ENCODE measurements around the gene ITLN1. TPM values are rescaled to one million over a fixed set of nuclear protein-coding genes. Genes with fewer than 3 reads are reported as not detected.

The ITLN1 gene
- total RNA-seq, 4 donors from 2014 or later, result 0.61 TPM; not detected in 3

DNA sequence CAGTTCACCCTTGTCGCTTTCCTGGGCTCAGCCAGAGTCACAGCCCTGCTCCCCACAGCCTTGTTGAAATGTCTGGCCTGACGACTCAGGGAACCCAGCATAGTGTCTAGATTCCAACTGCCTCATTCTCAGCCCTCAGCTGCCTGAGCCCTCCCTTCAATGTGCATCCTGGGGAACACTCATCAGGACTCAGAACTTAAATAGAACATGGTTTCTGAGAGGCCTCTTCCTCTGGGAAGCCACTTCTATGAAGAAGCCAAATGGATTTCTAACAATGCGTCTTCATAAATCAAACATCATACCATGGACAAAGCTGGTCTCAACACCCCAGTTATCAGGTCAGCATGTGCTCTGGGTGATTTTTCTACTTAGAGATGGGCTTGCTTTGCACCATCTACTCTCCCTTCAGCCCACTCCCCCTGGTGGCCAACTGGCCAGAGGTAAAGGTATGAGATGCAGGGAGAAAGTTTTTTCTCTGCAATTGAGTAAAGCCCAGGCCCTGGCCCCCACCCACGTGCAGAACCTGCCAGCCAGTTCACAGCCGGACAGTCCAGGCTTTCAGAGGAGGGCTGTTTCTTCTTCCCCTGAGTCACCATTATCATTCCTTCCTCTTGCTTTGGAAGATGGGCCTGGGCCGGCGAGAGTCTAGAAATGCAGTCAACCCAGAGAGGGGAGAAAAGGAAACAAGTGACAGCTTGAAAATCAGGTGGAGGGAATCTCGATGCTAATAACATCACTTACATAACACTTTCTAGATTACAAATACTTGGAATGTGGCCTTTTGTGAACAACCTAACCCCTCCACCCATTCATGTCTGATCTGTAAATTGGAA lies 54.4 kb downstream of the ITLN1 start:
- no peaks in the 10 kb centered on the region for H3K4me1 ChIP-seq
- H3K4me3 ChIP-seq, result no peak overlapping the region
- no peaks in the 10 kb centered on the region for H3K27me3 ChIP-seq
- H3K9me3 ChIP-seq, result no peaks in the 10 kb centered on the region
- no peaks in the 10 kb centered on the region for H3K36me3 ChIP-seq
- no peak for ATAC-seq
- H3K27ac ChIP-seq, result no peak overlapping the region
- no peak for TF ChIP-seq POLR2A (IDR thresholded peaks at IDR 0.05)
- TF ChIP-seq, protein P1, sequence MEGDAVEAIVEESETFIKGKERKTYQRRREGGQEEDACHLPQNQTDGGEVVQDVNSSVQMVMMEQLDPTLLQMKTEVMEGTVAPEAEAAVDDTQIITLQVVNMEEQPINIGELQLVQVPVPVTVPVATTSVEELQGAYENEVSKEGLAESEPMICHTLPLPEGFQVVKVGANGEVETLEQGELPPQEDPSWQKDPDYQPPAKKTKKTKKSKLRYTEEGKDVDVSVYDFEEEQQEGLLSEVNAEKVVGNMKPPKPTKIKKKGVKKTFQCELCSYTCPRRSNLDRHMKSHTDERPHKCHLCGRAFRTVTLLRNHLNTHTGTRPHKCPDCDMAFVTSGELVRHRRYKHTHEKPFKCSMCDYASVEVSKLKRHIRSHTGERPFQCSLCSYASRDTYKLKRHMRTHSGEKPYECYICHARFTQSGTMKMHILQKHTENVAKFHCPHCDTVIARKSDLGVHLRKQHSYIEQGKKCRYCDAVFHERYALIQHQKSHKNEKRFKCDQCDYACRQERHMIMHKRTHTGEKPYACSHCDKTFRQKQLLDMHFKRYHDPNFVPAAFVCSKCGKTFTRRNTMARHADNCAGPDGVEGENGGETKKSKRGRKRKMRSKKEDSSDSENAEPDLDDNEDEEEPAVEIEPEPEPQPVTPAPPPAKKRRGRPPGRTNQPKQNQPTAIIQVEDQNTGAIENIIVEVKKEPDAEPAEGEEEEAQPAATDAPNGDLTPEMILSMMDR (IDR thresholded peaks at IDR 0.05 in 4 of 5, conservative IDR thresholded peaks at IDR 0.05 in 1 of 5), result peak in 2 of 5 experiments; percentile 13 to 27
- intact Hi-C loops (cut with DNase I; ENCODE audit: low total_unique reads), result loop anchor here (10.0 kb wide), 1 partner anchor 264 kb away; the partner anchor contains the start of gene KLHDC9
- in situ Hi-C loops (cut with MboI; ENCODE audit: low sequenced_read_pairs in 4 of 4), result no loop called here
- no peak for DNase-seq

DNA sequence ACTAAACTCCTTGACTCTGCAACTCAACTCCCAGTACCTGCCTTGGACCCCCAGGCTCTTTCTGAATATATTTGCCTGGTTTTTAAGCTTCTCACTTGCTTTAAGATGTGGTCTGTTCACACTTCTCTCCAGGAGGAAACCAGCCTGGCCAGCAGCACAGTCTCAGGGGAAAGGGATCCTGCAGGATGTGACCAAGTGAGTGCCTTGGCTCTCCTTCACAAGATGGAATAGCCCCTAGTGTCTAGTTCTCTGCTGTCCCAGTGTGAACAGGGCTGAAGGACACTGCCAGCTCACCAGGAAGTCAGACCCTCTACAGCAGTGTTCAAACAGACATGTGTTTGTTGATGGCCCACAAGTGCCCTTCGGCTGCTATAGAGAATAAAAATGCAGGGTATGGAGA lies 55.2 kb downstream of the ITLN1 start:
- H3K9me3 ChIP-seq, result no peaks in the 10 kb centered on the region
- H3K27ac ChIP-seq, result no peak overlapping the region
- no peaks in the 10 kb centered on the region for H3K4me1 ChIP-seq
- no peak for ATAC-seq
- H3K36me3 ChIP-seq, result no peaks in the 10 kb centered on the region
- intact Hi-C loops (cut with DNase I; ENCODE audit: low total_unique reads) (loop anchor here (10.0 kb wide), 1 partner anchor 265 kb away; the partner anchor contains the start of gene KLHDC9), in situ Hi-C loops (cut with MboI; ENCODE audit: low sequenced_read_pairs in 4 of 4) (no loop called here)
- H3K27me3 ChIP-seq, result no peaks in the 10 kb centered on the region
- DNase-seq, result no peak
- no peak overlapping the region for H3K4me3 ChIP-seq
- no peak for TF ChIP-seq POLR2A (IDR thresholded peaks at IDR 0.05)
- TF ChIP-seq, protein P1 (IDR thresholded peaks at IDR 0.05 in 4 of 5, conservative IDR thresholded peaks at IDR 0.05 in 1 of 5), result no peak

- Histone ChIP-seq H3K9me3 (no peaks in the 10 kb centered on the region), H3K4me1 (no peaks in the 10 kb centered on the region), H3K27ac (no peak overlapping the region), H3K27me3 (no peaks in the 10 kb centered on the region), H3K36me3 (no peaks in the 10 kb centered on the region), H3K4me3 (no peak overlapping the region)
- ATAC-seq, result no peak
- in situ Hi-C loops (cut with MboI; ENCODE audit: low sequenced_read_pairs in 4 of 4) (no loop called here), intact Hi-C loops (cut with DNase I; ENCODE audit: low total_unique reads) (no loop called here)
- DNase-seq, result no peak
- TF ChIP-seq, protein P1 (IDR thresholded peaks at IDR 0.05 in 4 of 5, conservative IDR thresholded peaks at IDR 0.05 in 1 of 5), result no peak
- no peak for TF ChIP-seq POLR2A (IDR thresholded peaks at IDR 0.05)
Measured at GRCh38 chr1:160827418-160827817, 57.6 kb downstream of the ITLN1 start.

DNA sequence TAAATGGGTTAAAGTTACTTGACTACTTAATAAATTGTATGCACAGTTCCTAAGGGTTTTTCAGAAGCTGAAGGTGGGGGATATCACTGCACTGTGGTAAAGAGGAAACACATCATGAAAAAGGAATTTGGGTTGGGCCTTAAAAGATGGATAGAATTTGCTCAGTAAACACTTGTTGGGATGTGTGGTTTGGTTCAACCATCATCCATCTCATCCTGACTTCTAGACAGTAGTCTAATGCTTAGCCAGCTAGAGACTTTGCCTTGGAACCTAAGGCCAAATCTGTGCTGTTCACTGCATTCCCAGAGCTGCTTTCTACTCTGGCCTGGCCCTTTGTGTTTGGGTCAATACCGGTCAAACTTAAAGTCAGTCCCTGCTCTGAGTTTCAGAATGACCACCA lies 58.4 kb downstream of the ITLN1 start:
- H3K27me3 ChIP-seq, result no peaks in the 10 kb centered on the region
- ATAC-seq, result no peak
- no peaks in the 10 kb centered on the region for H3K9me3 ChIP-seq
- no peak overlapping the region for H3K4me3 ChIP-seq
- no peaks in the 10 kb centered on the region for H3K36me3 ChIP-seq
- intact Hi-C loops (cut with DNase I; ENCODE audit: low total_unique reads), result no loop called here
- in situ Hi-C loops (cut with MboI; ENCODE audit: low sequenced_read_pairs in 4 of 4), result no loop called here
- no peaks in the 10 kb centered on the region for H3K4me1 ChIP-seq
- DNase-seq, result no peak
- no peak overlapping the region for H3K27ac ChIP-seq
- TF ChIP-seq, protein P1 (IDR thresholded peaks at IDR 0.05 in 4 of 5, conservative IDR thresholded peaks at IDR 0.05 in 1 of 5), result no peak
- TF ChIP-seq POLR2A (IDR thresholded peaks at IDR 0.05), result no peak

Other genes with a start within 250 kb of the ITLN1 start
- gene SLAMF1, start 238.1 kb downstream of the ITLN1 start, total RNA-seq, result not detected
- gene CD48, start 173.4 kb downstream of the ITLN1 start, total RNA-seq, result 1 to 10 TPM in 1 of 4 donors, under 1 TPM in 1, not detected in 2; 0.62 to 1.3 TPM
- under 1 TPM in 1 of 4 donors, not detected in 3; 0.81 TPM for gene SLAMF7, start 145.9 kb downstream of the ITLN1 start, total RNA-seq
- not detected for gene LY9, start 89.0 kb downstream of the ITLN1 start, total RNA-seq
- not detected for gene CD244, start 22.3 kb downstream of the ITLN1 start, total RNA-seq
- gene ITLN2, start 69.6 kb upstream of the ITLN1 start, total RNA-seq, result not detected
- 1 to 10 TPM; 3.1 to 6.0 (median 5.3) TPM for gene F11R, start 136.0 kb upstream of the ITLN1 start, total RNA-seq
- gene TSTD1, start 153.8 kb upstream of the ITLN1 start, total RNA-seq, result 10 to 100 TPM in 3 of 4 donors, 1 to 10 TPM in 1; 8.6 to 52.6 (median 16.8) TPM
- gene USF1, start 160.8 kb upstream of the ITLN1 start, total RNA-seq, result 10 to 100 TPM; 41.9 to 55.1 (median 49.1) TPM
- 1 to 10 TPM in 2 of 4 donors, under 1 TPM in 2; 0.61 to 1.6 (median 1.0) TPM for gene ARHGAP30, start 184.7 kb upstream of the ITLN1 start, total RNA-seq
- not detected for gene NECTIN4, start 204.4 kb upstream of the ITLN1 start, total RNA-seq
- 1 to 10 TPM in 2 of 4 donors, under 1 TPM in 2; 0.89 to 2.4 (median 1.3) TPM for gene KLHDC9, start 213.2 kb upstream of the ITLN1 start, total RNA-seq
- 100 to 1,000 TPM in 1 of 4 donors, 10 to 100 TPM in 3; 62.4 to 106 (median 74.1) TPM for gene PFDN2, start 232.9 kb upstream of the ITLN1 start, total RNA-seq
- gene NIT1, start 232.9 kb upstream of the ITLN1 start, total RNA-seq, result 10 to 100 TPM; 16.1 to 20.4 (median 17.9) TPM
- 10 to 100 TPM; 40.2 to 60.2 (median 46.3) TPM for gene DEDD, start 247.5 kb upstream of the ITLN1 start, total RNA-seq

All from gastrocnemius medialis (tissue), 4 donors.